Endothelial cell of umbilical vein (primary cell): ENCODE results near the gene MAS1L. TPM values are rescaled to one million over a fixed set of nuclear protein-coding genes. Genes with fewer than 3 reads are reported as not detected.

Experiments
- Bru-seq: library from RNA; stranded (reverse); fragments of 400-500 nt; gene quantifications from one replicate; lab custom pipeline; 2021; lab: Mats Ljungman, UMichigan
- BruChase-seq, 2 experiments: library from RNA; stranded (reverse); fragments of 400-500 nt; gene quantifications; one replicate each; lab custom pipeline; 2021; lab: Mats Ljungman, UMichigan
- BruUV-seq: library from RNA; stranded (reverse); fragments of 400-500 nt; replicated peaks from 2 replicates; lab custom pipeline; 2021; lab: Mats Ljungman, UMichigan
- CTCF ChIA-PET: fragments of 300-600, 350-600 bp; sonication (Branson Sonifier 250); formaldehyde crosslinking; loops from one replicate; lab custom pipeline; 2021; ENCODE audit warnings: antibody characterized with exemption, inconsistent platforms; lab: Charles Lee
- POLR2A ChIA-PET: fragments of 300-600, 350-600 bp; sonication (Branson Sonifier 250); formaldehyde crosslinking; loops from one replicate; lab custom pipeline; 2021; ENCODE audit warnings: antibody characterized with exemption, inconsistent platforms; lab: Charles Lee
- DNase-seq: peaks from one replicate; pipeline ENCODE4 v3.0.0-alpha.2; 2011; ENCODE audit warnings: low read depth, low spot score
- FAIRE-seq: peaks from 2 replicates; lab custom pipeline; 2011; peaks lifted over from hg19 to GRCh38; lab: Jason Lieb, UNC
- H2AFZ ChIP-seq: 2 replicates; pipeline ENCODE4 v1.6.0; 2012; ENCODE audit warnings: low read depth, low read length, control low read depth, inconsistent platforms
- H3K27ac ChIP-seq: 2 replicates; pipeline ENCODE4 v1.5.1; 2011; ENCODE audit warnings: low read depth, mild to moderate bottlenecking, control low read depth, low read length, moderate library complexity; ENCODE audit not compliant: insufficient read depth
- H3K27me3 ChIP-seq, 2 experiments: 2 replicates each; pipeline versions ENCODE4 v1.6.0 to v1.6.1; 2011; ENCODE audit warnings: low read length in 2 of 2, mixed read lengths in 1 of 2; ENCODE audit not compliant: control insufficient read depth in 2 of 2, insufficient read depth in 2 of 2
- H3K36me3 ChIP-seq, 2 experiments: 2 replicates in 1 of 2; 3 replicates in 1 of 2; pipeline ENCODE4 v1.5.1; 2011; ENCODE audit warnings: low read length in 2 of 2, mild to moderate bottlenecking in 1 of 2, moderate library complexity in 1 of 2; ENCODE audit not compliant: control insufficient read depth in 2 of 2, insufficient read depth in 2 of 2; ENCODE audit errors: extremely low read depth in 1 of 2
- H3K4me1 ChIP-seq: 3 replicates; pipeline ENCODE4 v1.5.1; 2011; ENCODE audit warnings: mild to moderate bottlenecking, low read length; ENCODE audit not compliant: control insufficient read depth, insufficient read depth; ENCODE audit errors: extremely low read depth
- H3K4me2 ChIP-seq: 2 replicates; pipeline ENCODE4 v1.6.1; 2011; ENCODE audit warnings: low read length, control low read depth, mixed read lengths; ENCODE audit not compliant: insufficient read depth
- H3K4me3 ChIP-seq, 3 experiments: fragments of 200-600 bp in 1 of 3; sonication (generic), shearing (Covaris generic) in 1 of 3; replicated peaks in 1 of 3; 2 replicates each; pipeline ENCODE4 v1.5.1; 2011 to 2016; ENCODE audit warnings: control low read depth in 3 of 3, low read length in 3 of 3, mild to moderate bottlenecking in 2 of 3, inconsistent platforms in 1 of 3, low read depth in 1 of 3, moderate library complexity in 1 of 3; ENCODE audit not compliant: insufficient read depth in 1 of 3
- H3K79me2 ChIP-seq: 2 replicates; pipeline ENCODE4 v1.6.0; 2012; ENCODE audit warnings: low read length, inconsistent platforms; ENCODE audit not compliant: control insufficient read depth, insufficient read depth
- H3K9ac ChIP-seq: replicated peaks from 2 replicates; pipeline ENCODE3; 2011; ENCODE audit warnings: low read length, control low read depth; ENCODE audit not compliant: insufficient read depth; ENCODE audit errors: extremely low read depth
- H3K9me1 ChIP-seq: replicated peaks from 3 replicates; pipeline ENCODE4 v1.6.0; 2011; ENCODE audit warnings: mild to moderate bottlenecking, low read length; ENCODE audit not compliant: control insufficient read depth, insufficient read depth; ENCODE audit errors: extremely low read depth
- H3K9me3 ChIP-seq: replicated peaks from 2 replicates; pipeline ENCODE4 v1.5.1; 2012; ENCODE audit warnings: low read length, inconsistent platforms; ENCODE audit not compliant: control insufficient read depth, insufficient read depth
- H4K20me1 ChIP-seq: replicated peaks from 2 replicates; pipeline ENCODE3; 2011; ENCODE audit warnings: mild to moderate bottlenecking, low read length; ENCODE audit not compliant: control insufficient read depth, insufficient read depth; ENCODE audit errors: extremely low read depth
- CTCF ChIP-seq, 2 donors: IDR thresholded peaks; 1 replicate in 1 of 2; 2 replicates in 1 of 2; pipeline ENCODE4 v1.5.1; 2011; ENCODE audit warnings: low read length in 2 of 2, mild to moderate bottlenecking in 2 of 2, moderate library complexity in 2 of 2, control low read depth in 1 of 2, inconsistent platforms in 1 of 2, low read depth in 1 of 2; ENCODE audit not compliant: insufficient read depth in 1 of 2; ENCODE audit errors: extremely low read depth in 1 of 2
- EZH2 ChIP-seq: IDR thresholded peaks from 2 replicates; pipeline ENCODE4 v1.6.1; 2012; ENCODE audit warnings: borderline replicate concordance, low read depth, mild to moderate bottlenecking, moderate library complexity, low read length, inconsistent platforms; ENCODE audit not compliant: severe bottlenecking
- FOS ChIP-seq: IDR thresholded peaks from 2 replicates; pipeline ENCODE4 v1.6.1; 2011; ENCODE audit warnings: mild to moderate bottlenecking, low read length, moderate library complexity, borderline replicate concordance; ENCODE audit not compliant: insufficient read depth
- GATA2 ChIP-seq: IDR thresholded peaks from 2 replicates; pipeline ENCODE4 v1.7.0; 2011; ENCODE audit warnings: low read depth, mild to moderate bottlenecking, moderate library complexity, mixed read lengths, low read length; ENCODE audit not compliant: insufficient read length, insufficient read depth
- JUN ChIP-seq: IDR thresholded peaks from 2 replicates; pipeline ENCODE4 v1.6.1; 2011; ENCODE audit warnings: borderline replicate concordance, low read depth; ENCODE audit not compliant: insufficient read length, insufficient read depth
- MAX ChIP-seq: IDR thresholded peaks from 2 replicates; pipeline ENCODE4 v1.6.1; 2011; ENCODE audit not compliant: insufficient read depth, insufficient read length
- MYC ChIP-seq: IDR thresholded peaks from one replicate; pipeline ENCODE4 v1.6.1; 2011; ENCODE audit warnings: mild to moderate bottlenecking, low read depth, low read length
- POLR2A ChIP-seq: IDR thresholded peaks from 2 replicates; pipeline ENCODE4 v1.6.1; 2012; ENCODE audit warnings: low read depth, mild to moderate bottlenecking, control low read depth, low read length
- POLR2AphosphoS5 ChIP-seq: IDR thresholded peaks from 2 replicates; pipeline ENCODE4 v1.6.1; 2012; ENCODE audit warnings: low read depth, mild to moderate bottlenecking, control low read depth, low read length, moderate library complexity; ENCODE audit not compliant: insufficient read depth
- dilution Hi-C: fragments of 300-500 bp; cut with MboI; formaldehyde crosslinking; loops from one replicate; pipeline ENCODE4 v1.15.0; 2019; ENCODE audit warnings: low sequenced_read_pairs; ENCODE audit not compliant: extremely low pct_ligation_motif_present
- intact Hi-C: fragments of 100-400 bp; cut with micrococcal nuclease; formaldehyde crosslinking; loops from one replicate; pipeline ENCODE4 v1.10.0; 2022
- long read RNA-seq: library from polyadenylated mRNA; stranded (forward); transcript quantifications from one replicate; pipeline ENCODE4 v2.0.0, GENCODE V29; 2021
- polyA minus RNA-seq, 3 experiments: library from RNA; depleted of rRNA, polyadenylated mRNA; stranded (reverse); fragments of >200 nt; gene quantifications; 1 replicate in 1 of 3; 2 replicates in 2 of 3; pipeline ENCODE4 v1.2.3, GENCODE V29; 2011
- polyA plus RNA-seq, 4 experiments: library from polyadenylated mRNA; depleted of rRNA in 3 of 4; stranded (reverse) in 3 of 4; unstranded in 1 of 4; fragments of >200 nt; gene quantifications; 2 replicates each; pipeline versions ENCODE4 v1.2.1 to v1.2.3, GENCODE V29; 2011 to 2012; ENCODE audit warnings: missing spikeins in 1 of 4
- total RNA-seq: library from RNA; stranded (reverse); gene quantifications from 2 replicates; pipeline ENCODE4 v1.2.3, GENCODE V29; 2021

MAS1L gene
- not detected in 2 replicates for total RNA-seq
- not detected in 2 replicates for polyA plus RNA-seq
- polyA plus RNA-seq (2011; cell fraction: cytosol; rRNA removed), result not detected in 2 replicates
- polyA plus RNA-seq (2011; cell fraction: nucleus; rRNA removed), result not detected in 2 replicates
- not detected in 2 replicates for polyA plus RNA-seq (2012)
- polyA minus RNA-seq, result not detected in 2 replicates
- polyA minus RNA-seq (2011; cell fraction: cytosol; rRNA and poly(A)+ RNA removed), result not detected
- polyA minus RNA-seq (2011; cell fraction: nucleus; rRNA and poly(A)+ RNA removed), result not detected in 2 replicates
- Bru-seq, nascent RNA, result not detected
- BruChase-seq, experiment 1, labeled RNA remaining after a 6-hour chase, result not detected
- not detected for BruChase-seq, experiment 2, labeled RNA remaining after a 2-hour chase
- long read RNA-seq, result 0 reads

- H3K9me1 ChIP-seq, result no peaks in the 10 kb centered on the region
- no peaks in the 10 kb centered on the region for H3K27me3 ChIP-seq
- CTCF ChIA-PET, result no interaction called here
- no TSS peak for BruUV-seq
- no peaks in the 10 kb centered on the region for H3K9me3 ChIP-seq
- H3K9ac ChIP-seq, result no peak within 1 kb of the TSS
- no peaks in the 10 kb centered on the region for H3K36me3 ChIP-seq
- no peaks in the 10 kb centered on the region for H4K20me1 ChIP-seq
- intact Hi-C loops, result no loop called here
- dilution Hi-C loops, result no loop called here
- H3K27ac ChIP-seq, result no peak within 1 kb of the TSS
- TF ChIP-seq POLR2AphosphoS5, result no peak
- no peak for TF ChIP-seq JUN
- TF ChIP-seq POLR2A, result no peak
- TF ChIP-seq MAX, result no peak
- no peak for TF ChIP-seq MYC
- TF ChIP-seq EZH2, result no peak
- no peak for TF ChIP-seq CTCF (IDR thresholded peaks at IDR 0.05; ENCODE audit: extremely low read depth in 1 of 2, insufficient read depth in 1 of 2, low read depth in 1 of 2, low read length in 2 of 2)
- TF ChIP-seq FOS, result no peak
- no peak for TF ChIP-seq GATA2
- H3K79me2 ChIP-seq, result no peaks in the 10 kb centered on the region
- POLR2A ChIA-PET, result no interaction called here
- H3K4me1 ChIP-seq, result no peaks in the 10 kb centered on the region
- no peak for DNase-seq
- H3K4me2 ChIP-seq, result no peak within 1 kb of the TSS
- H3K4me3 ChIP-seq, result no peak within 1 kb of the TSS
- no peak for FAIRE-seq
- no peak within 1 kb of the TSS for H2AFZ ChIP-seq
Observed at GRCh38 chr6:29487660-29488059, at the start of gene MAS1L. Gene MAS1L (minus strand): TSS chr6:29487956. CDS start chr6:29487902, 54 bp downstream.
